ENCODE measurements around the gene FAU. TPM values are rescaled to one million over a fixed set of nuclear protein-coding genes. Genes with fewer than 3 reads are reported as not detected.

The FAU gene
- total and polyA plus RNA-seq, 9 of the 15 experiments (the other 6 are each of a cell fraction or from before 2014, with no cell fraction given) = 433 to 1,827 (median 942) TPM

DNA sequence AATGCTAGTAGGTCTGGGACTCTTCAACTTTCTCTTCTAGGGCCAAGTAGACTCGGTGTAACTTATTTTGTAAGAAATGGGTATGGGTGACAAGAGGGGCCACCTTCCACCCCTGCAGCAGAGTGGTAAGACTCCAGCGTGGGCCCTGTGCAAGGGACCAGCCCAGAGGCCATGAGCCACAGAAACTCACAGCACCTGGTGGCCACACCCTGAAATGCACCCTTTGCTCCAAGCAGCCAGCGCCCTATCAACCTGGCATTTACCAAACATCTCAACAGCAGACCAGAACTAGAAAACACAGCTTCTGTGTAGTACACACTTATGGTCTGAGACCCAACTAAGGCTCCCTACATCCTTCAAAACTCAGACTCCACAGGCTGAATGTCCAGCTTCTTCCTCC, 43.8 kb downstream of the FAU start (continued):
- TF ChIP-seq, protein P1, sequence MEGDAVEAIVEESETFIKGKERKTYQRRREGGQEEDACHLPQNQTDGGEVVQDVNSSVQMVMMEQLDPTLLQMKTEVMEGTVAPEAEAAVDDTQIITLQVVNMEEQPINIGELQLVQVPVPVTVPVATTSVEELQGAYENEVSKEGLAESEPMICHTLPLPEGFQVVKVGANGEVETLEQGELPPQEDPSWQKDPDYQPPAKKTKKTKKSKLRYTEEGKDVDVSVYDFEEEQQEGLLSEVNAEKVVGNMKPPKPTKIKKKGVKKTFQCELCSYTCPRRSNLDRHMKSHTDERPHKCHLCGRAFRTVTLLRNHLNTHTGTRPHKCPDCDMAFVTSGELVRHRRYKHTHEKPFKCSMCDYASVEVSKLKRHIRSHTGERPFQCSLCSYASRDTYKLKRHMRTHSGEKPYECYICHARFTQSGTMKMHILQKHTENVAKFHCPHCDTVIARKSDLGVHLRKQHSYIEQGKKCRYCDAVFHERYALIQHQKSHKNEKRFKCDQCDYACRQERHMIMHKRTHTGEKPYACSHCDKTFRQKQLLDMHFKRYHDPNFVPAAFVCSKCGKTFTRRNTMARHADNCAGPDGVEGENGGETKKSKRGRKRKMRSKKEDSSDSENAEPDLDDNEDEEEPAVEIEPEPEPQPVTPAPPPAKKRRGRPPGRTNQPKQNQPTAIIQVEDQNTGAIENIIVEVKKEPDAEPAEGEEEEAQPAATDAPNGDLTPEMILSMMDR (IDR thresholded peaks at IDR 0.05 in 2 of 3, conservative IDR thresholded peaks at IDR 0.05 in 1 of 3; ENCODE audit: insufficient read depth in 2 of 3, low read depth in 1 of 3, low read length in 3 of 3) = peak; percentile 80 to 87 (median 83)
- TF ChIP-seq KAT8 (IDR thresholded peaks at IDR 0.05; ENCODE audit: low read depth) (no peak), GABPA (tag; conservative IDR thresholded peaks at IDR 0.05; ENCODE audit: low read depth) (no peak), ZNF263 (CRISPR knock-in tag; IDR thresholded peaks at IDR 0.05; ENCODE audit: borderline replicate concordance) (no peak), IFI16 (CRISPR knock-in tag; IDR thresholded peaks at IDR 0.05) (no peak), SRSF3 (IDR thresholded peaks at IDR 0.05; ENCODE audit: insufficient read depth, low read length) (no peak), USF2 (CRISPR knock-in tag; IDR thresholded peaks at IDR 0.05) (no peak), ZNF764 (CRISPR knock-in tag; IDR thresholded peaks at IDR 0.05; ENCODE audit: low read depth) (no peak), ZNF75A (CRISPR knock-in tag; IDR thresholded peaks at IDR 0.05) (no peak), MEF2D (tag; conservative IDR thresholded peaks at IDR 0.05; ENCODE audit: low read depth) (no peak), RBM25 (IDR thresholded peaks at IDR 0.05; ENCODE audit: low read depth, low read length, severe bottlenecking) (no peak), HSF4 (CRISPR knock-in tag; IDR thresholded peaks at IDR 0.05; ENCODE audit: borderline replicate concordance) (no peak), RREB1 (CRISPR knock-in tag; IDR thresholded peaks at IDR 0.05) (no peak), SMC3 (conservative IDR thresholded peaks at IDR 0.05; ENCODE audit: insufficient read depth, low read depth, low read length) (peak; percentile 58; the same call in 1 of the 2 replicates), ATF2 (CRISPR knock-in tag; IDR thresholded peaks at IDR 0.05) (no peak)
- TF ChIP-seq, protein P2, sequence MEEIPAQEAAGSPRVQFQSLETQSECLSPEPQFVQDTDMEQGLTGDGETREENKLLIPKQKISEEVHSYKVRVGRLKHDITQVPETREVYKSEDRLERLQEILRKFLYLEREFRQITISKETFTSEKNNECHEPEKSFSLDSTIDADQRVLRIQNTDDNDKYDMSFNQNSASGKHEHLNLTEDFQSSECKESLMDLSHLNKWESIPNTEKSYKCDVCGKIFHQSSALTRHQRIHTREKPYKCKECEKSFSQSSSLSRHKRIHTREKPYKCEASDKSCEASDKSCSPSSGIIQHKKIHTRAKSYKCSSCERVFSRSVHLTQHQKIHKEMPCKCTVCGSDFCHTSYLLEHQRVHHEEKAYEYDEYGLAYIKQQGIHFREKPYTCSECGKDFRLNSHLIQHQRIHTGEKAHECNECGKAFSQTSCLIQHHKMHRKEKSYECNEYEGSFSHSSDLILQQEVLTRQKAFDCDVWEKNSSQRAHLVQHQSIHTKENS (CRISPR knock-in tag; IDR thresholded peaks at IDR 0.05) = no peak
